Small intestine (tissue), 7 donors: ENCODE data around the gene TMEM218. TPM values are rescaled to one million over a fixed set of nuclear protein-coding genes. Genes with fewer than 3 reads are reported as not detected.

ENCODE experiments used
- DNase-seq, 2 donors: peaks; one replicate each; pipeline versions ENCODE4 v3.0.0 to v3.0.0-alpha.2; 2013
- FAIRE-seq: peaks from 2 replicates; lab custom pipeline; 2012; peaks lifted over from hg19 to GRCh38; lab: Jason Lieb, UNC
- H3K27ac ChIP-seq, 3 donors: one replicate each; pipeline ENCODE4 v1.5.1; 2013; ENCODE audit warnings: low read length in 2 of 3, mild to moderate bottlenecking in 2 of 3, control low read depth in 1 of 3, inconsistent platforms in 1 of 3, low read depth in 1 of 3, moderate library complexity in 1 of 3
- H3K27me3 ChIP-seq, 3 donors: one replicate each; pipeline ENCODE4 v1.6.1; 2013; ENCODE audit warnings: low read length in 3 of 3, inconsistent platforms in 1 of 3; ENCODE audit not compliant: control insufficient read depth in 3 of 3, insufficient read depth in 3 of 3
- H3K36me3 ChIP-seq, 3 donors: one replicate each; pipeline ENCODE4 v1.6.1; 2013; ENCODE audit warnings: low read length in 3 of 3, inconsistent platforms in 1 of 3, low read depth in 1 of 3, mild to moderate bottlenecking in 1 of 3, moderate library complexity in 1 of 3; ENCODE audit not compliant: control insufficient read depth in 3 of 3, insufficient read depth in 2 of 3
- H3K4me1 ChIP-seq, 3 donors: one replicate each; pipeline ENCODE4 v1.6.1; 2013; ENCODE audit warnings: low read length in 2 of 3, inconsistent platforms in 1 of 3, low read depth in 1 of 3, mild to moderate bottlenecking in 1 of 3, moderate library complexity in 1 of 3; ENCODE audit not compliant: control insufficient read depth in 3 of 3, insufficient read depth in 2 of 3
- H3K4me3 ChIP-seq, 3 donors: one replicate each; pipeline ENCODE4 v1.5.1; 2013; ENCODE audit warnings: low read length in 3 of 3, control low read depth in 1 of 3, inconsistent platforms in 1 of 3, low read depth in 1 of 3, mild to moderate bottlenecking in 1 of 3, moderate library complexity in 1 of 3
- H3K9me3 ChIP-seq, 2 donors: one replicate each; pipeline ENCODE4 v1.6.1; 2013; ENCODE audit warnings: low read depth in 1 of 2, low read length in 1 of 2; ENCODE audit not compliant: control insufficient read depth in 2 of 2, insufficient read depth in 1 of 2
- WGBS, 3 donors: extraction: QIAGEN DNeasy Blood & Tissue Kit; methylation state at CpG; one replicate each; pipeline ENCODE4 v1.1.7; 2013; 5-methylcytosine and 5-hydroxymethylcytosine counted together
- polyA plus RNA-seq, 4 donors: library from polyadenylated mRNA; stranded (reverse) in 3 of 4; unstranded in 1 of 4; fragments of 200-250 nt in 3 of 4; fragments of 120-200 nt in 1 of 4; gene quantifications; one replicate each; pipeline versions ENCODE4 v1.2.1 to v1.2.3, GENCODE V29; 2013
- donor health status: healthy with polysubstance abuse.
- donor health status: control.
- donor health status: control.
- donor health status: Bipolar disorder and iron deficiency.
- donor health status: healthy.

TMEM218 gene
- polyA plus RNA-seq, 4 donors, result 9.6 to 31.2 (median 19.6) TPM

GRCh38 chr11:125049164-125049792, 62.1 kb downstream of the TMEM218 start:
- no peaks in the 10 kb centered on the region for H3K27me3 ChIP-seq
- no peaks in the 10 kb centered on the region for H3K36me3 ChIP-seq
- H3K9me3 ChIP-seq, result no peaks in the 10 kb centered on the region
- peaks cover 0 to 11% (median 0%) of the 10 kb centered on the region in 3 donors for H3K4me1 ChIP-seq
- no peak overlapping the region for H3K4me3 ChIP-seq
- peak overlapping the region in 1 of 3 donors; percentile 66 for H3K27ac ChIP-seq
- DNase-seq (peak in 1 of 2 donors; percentile 53), FAIRE-seq (no peak)
- 74 to 82% (median 79%) methylated on average over 4 of the region's 4 CpGs for WGBS, 3 donors

Other genes starting within 250 kb of the TMEM218 start
- 10 to 100 TPM in 3 of 4 donors, 1 to 10 TPM in 1; 4.5 to 16.1 (median 11.4) TPM for gene ROBO3, start 246.2 kb downstream of the TMEM218 start, polyA plus RNA-seq
- 1 to 10 TPM in 3 of 4 donors, under 1 TPM in 1; 0.45 to 8.9 (median 2.6) TPM for gene ROBO4, start 213.8 kb downstream of the TMEM218 start, polyA plus RNA-seq
- gene HEPN1, start 192.4 kb downstream of the TMEM218 start, polyA plus RNA-seq, result under 1 TPM in 1 of 4 donors, not detected in 3; 0.06 TPM
- gene HEPACAM, start 175.6 kb downstream of the TMEM218 start, polyA plus RNA-seq, result under 1 TPM in 1 of 4 donors, not detected in 3; 0.67 TPM
- 1 to 10 TPM in 1 of 4 donors, under 1 TPM in 3; 0.22 to 2.2 (median 0.60) TPM for gene CCDC15, start 157.4 kb downstream of the TMEM218 start, polyA plus RNA-seq
- gene SLC37A2, start 48.3 kb downstream of the TMEM218 start, polyA plus RNA-seq, result 10 to 100 TPM in 2 of 4 donors, 1 to 10 TPM in 2; 1.1 to 19.8 (median 10.6) TPM
- gene PKNOX2, start 53.1 kb upstream of the TMEM218 start, polyA plus RNA-seq, result 1 to 10 TPM in 3 of 4 donors, not detected in 1; 1.1 to 2.5 (median 1.2) TPM